ENCODE data around the gene TOGARAM2.

Gene TOGARAM2

GRCh38 chr2:29010946-29011345, 29.8 kb downstream of the TOGARAM2 start:
- peak; percentile 55 to 87 for DNase-seq (ENCODE audit: low read depth in 2 of 2)
- H3K4me3 ChIP-seq (replicated peaks in 1 of 2; ENCODE audit: low read depth in 2 of 2, low read length in 2 of 2), result no peak overlapping the region
- TF ChIP-seq CTCF (IDR thresholded peaks at IDR 0.05; ENCODE audit: low read depth, low read length), result no peak

- no peak overlapping the region for H3K4me3 ChIP-seq (replicated peaks in 1 of 2; ENCODE audit: low read depth in 2 of 2, low read length in 2 of 2)
- no peak for DNase-seq (ENCODE audit: low read depth in 2 of 2)
- no peak for TF ChIP-seq CTCF (IDR thresholded peaks at IDR 0.05; ENCODE audit: low read depth, low read length)
These were observed 30.4 kb downstream of the TOGARAM2 start for GRCh38 chr2:29011418-29012060.

GRCh38 chr2:29012211-29012681, 31.1 kb downstream of the TOGARAM2 start:
- no peak overlapping the region for H3K4me3 ChIP-seq (replicated peaks in 1 of 2; ENCODE audit: low read depth in 2 of 2, low read length in 2 of 2)
- TF ChIP-seq CTCF (IDR thresholded peaks at IDR 0.05; ENCODE audit: low read depth, low read length), result no peak
- peak; percentile 32 to 79 for DNase-seq (ENCODE audit: low read depth in 2 of 2)

- peak in 1 of 2 donors; percentile 42 for DNase-seq (ENCODE audit: low read depth in 2 of 2)
- H3K4me3 ChIP-seq (replicated peaks in 1 of 2; ENCODE audit: low read depth in 2 of 2, low read length in 2 of 2), result no peak overlapping the region
- TF ChIP-seq CTCF (IDR thresholded peaks at IDR 0.05; ENCODE audit: low read depth, low read length), result no peak
These were observed 32.1 kb downstream of the TOGARAM2 start for GRCh38 chr2:29013057-29013780.

- H3K4me3 ChIP-seq (replicated peaks in 1 of 2; ENCODE audit: low read depth in 2 of 2, low read length in 2 of 2), result no peak overlapping the region
- no peak for TF ChIP-seq CTCF (IDR thresholded peaks at IDR 0.05; ENCODE audit: low read depth, low read length)
- DNase-seq (ENCODE audit: low read depth in 2 of 2), result no peak
These were observed 33.2 kb downstream of the TOGARAM2 start for GRCh38 chr2:29014331-29014730.

GRCh38 chr2:29014811-29015421, 33.8 kb downstream of the TOGARAM2 start:
- peak; percentile 49 for TF ChIP-seq CTCF (IDR thresholded peaks at IDR 0.05; ENCODE audit: low read depth, low read length)
- peak; percentile 54 to 78 for DNase-seq (ENCODE audit: low read depth in 2 of 2)
- H3K4me3 ChIP-seq (replicated peaks in 1 of 2; ENCODE audit: low read depth in 2 of 2, low read length in 2 of 2), result no peak overlapping the region
